Measurements from ENCODE around the gene AFF1.
A peak's percentile ranks its signal among the peaks of the same experiment; 100 is the strongest.

AFF1 gene

DNA sequence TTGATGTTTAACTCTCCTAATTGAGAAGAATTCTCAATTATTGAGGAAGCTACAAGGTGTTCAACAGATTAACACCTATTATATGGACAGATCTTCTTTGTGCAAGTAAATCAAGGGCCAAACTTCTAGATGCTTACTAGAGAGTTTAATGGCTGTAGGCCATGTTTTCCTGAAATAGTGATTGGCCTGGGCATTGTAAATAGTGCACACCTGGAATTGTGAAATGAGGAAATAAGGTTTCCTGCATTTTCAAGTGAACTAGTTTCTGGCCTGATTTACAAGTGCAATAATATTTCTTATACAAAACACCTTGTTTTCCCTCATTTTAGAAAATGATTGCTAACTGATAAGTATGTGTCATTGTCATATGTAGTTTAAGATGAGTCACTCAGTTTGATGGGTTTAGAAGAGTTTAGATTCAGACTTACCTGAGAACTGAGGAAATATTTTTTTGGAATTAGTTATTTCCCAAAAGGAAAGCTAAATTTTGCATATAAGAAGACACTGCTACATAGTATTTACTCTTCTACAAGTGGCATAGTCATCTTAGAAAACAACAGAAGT is 21.2 kb downstream of the AFF1 start:
- DNase-seq (ENCODE audit: low read depth in 2 of 2) = no peak

DNA sequence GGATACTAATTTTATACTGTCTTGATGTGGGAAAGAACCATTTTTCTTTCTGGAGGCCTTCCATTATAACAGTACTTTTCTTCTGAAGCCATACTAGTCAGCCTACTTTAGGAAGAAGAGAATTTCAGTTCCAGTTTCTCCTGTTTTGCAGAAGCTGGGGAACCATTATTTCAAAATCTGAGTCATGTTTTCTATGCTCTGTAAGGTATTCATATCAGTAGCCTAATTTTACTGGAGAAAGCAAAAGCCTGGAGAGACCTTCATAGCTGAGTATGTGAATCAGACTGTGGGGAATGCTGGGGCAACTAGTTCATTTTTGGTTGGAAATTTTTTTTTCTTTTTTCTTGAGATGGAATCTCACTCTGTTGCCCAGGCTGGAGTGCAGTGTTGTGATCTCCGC is 22.4 kb downstream of the AFF1 start:
- peak; percentile 58 for DNase-seq (ENCODE audit: low read depth in 2 of 2)

DNA sequence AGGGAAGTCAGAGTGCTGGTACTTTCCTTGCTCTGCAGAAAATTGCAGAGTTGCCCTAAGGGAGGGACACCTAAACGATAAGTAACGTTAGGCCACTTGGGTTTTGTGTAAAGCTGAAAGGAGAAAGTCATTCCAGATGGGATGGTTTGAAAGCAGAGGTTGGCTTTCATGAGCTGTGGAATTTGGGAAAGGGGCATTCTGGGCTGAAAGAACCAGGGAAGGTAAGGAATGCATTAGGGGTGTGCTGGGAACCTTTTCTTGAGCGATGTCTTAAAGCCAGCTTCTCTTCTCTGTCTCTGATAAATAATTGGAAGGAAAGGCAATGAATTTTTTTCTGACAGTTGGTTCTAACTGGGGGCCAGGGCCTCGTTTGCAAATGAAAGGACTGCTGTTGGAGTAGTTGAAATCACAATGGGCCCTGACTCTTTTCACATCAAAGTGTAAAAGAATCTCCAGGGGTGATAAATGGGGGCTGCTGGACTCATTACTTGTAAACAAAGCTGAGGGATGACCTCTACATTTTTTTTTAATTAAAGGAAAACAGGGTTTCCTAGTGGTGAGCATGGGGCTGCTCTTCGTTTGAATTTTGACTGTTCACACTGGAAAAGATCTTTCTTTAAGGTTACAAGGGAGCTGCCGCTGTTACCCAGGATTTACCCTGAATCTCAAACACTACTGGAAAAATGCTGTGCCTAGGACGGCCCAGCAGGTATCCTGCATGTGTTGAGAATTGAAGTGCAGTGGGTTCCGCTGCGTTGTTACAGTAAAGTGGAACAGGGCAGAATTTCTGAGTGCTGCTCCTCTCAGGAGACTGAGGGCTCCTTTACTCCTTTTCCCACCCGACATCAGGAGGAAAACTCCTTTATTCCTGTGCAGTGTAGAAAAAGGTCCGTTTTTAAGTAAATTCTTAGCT is 25.0 kb downstream of the AFF1 start:
- DNase-seq (ENCODE audit: low read depth in 2 of 2) = no peak

- DNase-seq (ENCODE audit: low read depth in 2 of 2) = no peak
These were observed 25.7 kb downstream of the AFF1 start for GRCh38 chr4:86960557-86960961.

- DNase-seq (ENCODE audit: low read depth in 2 of 2) = no peak
These were observed 26.3 kb downstream of the AFF1 start for GRCh38 chr4:86961116-86961515.

DNA sequence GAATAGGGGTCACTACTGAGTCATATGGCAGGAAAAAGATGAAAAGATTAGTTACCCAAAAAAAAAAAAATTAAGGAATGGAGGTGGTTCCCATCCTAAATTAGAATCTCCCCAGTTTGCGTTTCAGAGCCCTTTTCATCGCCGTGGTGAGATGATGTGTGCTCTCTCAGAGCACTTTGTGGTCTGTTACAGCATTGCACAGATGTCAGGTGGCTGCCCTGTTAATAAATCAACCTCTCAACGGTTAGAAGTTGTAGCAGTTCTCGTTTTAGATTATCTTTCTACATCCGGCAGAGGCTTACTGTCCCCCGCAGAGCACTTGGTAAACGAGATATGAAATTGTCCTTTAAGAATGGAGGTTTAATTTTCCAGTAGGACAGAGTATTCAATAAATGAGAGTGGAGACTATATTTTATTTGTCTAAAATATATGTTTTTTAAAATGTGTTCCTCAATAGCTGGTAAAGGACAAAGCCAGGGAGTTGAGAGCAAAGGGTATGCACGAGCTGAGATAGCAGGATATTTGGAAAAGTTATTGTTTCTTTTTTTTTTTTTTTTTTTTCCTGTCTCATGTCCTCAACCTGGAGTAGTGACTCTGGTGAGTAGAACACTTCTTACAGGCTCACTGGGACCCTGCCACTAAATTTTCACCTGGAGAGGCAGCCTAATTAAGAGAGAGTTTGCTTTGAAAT is 26.9 kb downstream of the AFF1 start:
- peak; percentile 81 to 84 for DNase-seq (ENCODE audit: low read depth in 2 of 2)

DNA sequence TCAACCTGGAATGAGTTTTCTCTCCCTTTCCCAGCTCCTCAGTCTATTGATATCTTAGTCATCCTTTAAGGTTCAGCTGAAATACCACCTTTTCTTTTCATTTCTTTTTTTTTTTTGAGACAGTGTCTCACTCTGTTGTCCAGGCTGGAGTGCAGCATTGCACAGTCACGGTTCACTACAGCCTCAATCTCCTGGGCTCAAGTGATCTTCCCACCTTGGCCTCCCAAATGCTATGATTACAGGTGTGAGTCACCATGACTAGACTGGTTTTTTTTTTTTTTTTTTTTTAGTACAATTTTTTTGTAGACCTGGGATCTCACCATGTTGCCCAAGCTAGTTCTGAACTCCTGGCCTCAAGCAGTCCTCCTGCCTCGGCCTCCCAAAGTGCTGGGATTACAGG is 28.9 kb downstream of the AFF1 start:
- no peak for DNase-seq (ENCODE audit: low read depth in 2 of 2)

DNA sequence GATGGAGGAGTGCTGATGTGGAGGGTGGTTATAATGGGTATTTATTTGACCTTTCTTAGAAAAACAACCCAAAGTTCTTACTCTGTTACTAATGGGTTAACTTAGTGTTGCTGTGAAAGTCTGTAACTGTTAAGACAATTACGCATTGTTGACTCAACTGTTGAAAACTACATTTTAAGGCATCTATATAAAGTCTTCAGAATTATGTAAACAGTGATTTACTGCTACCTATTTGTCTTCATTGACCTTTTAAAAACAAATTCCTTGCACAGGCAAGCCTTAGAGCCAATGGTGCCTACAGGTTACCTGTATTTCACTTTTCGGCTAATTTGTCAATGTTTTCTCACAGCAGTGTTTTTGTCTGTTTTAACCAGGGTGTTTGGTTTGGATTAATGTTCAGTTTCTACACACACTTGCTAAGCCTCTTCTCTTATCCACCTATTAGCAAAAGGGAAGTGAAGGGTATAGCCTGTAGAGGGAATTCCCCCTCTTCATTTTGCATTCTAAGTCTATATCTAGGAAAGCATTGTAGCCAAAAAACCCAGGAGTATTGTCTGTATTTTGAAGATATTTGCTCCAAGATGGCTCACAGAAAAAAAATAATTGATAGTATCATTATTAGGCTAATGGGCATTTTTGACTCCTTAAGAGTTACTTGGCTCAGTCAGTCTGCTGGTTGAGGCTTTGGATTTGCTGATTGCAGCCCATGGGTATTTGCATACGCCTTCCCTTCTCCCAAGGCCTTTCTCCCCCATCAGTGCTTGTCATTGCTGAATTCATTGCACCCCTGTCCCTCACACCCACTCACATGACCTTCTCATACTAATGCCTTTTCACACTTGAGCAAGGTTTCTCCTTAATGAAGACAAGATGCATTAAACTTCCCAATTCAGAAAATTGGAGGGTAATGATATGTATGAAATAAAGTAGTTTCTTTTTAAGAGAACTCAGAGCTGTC is 30.5 kb downstream of the AFF1 start:
- no peak for DNase-seq (ENCODE audit: low read depth in 2 of 2)

GRCh38 chr4:86967073-86967472 is 32.3 kb downstream of the AFF1 start:
- DNase-seq (ENCODE audit: low read depth in 2 of 2) = no peak

- no peak for DNase-seq (ENCODE audit: low read depth in 2 of 2)
These were observed 33.0 kb downstream of the AFF1 start for GRCh38 chr4:86967798-86968197.

DNA sequence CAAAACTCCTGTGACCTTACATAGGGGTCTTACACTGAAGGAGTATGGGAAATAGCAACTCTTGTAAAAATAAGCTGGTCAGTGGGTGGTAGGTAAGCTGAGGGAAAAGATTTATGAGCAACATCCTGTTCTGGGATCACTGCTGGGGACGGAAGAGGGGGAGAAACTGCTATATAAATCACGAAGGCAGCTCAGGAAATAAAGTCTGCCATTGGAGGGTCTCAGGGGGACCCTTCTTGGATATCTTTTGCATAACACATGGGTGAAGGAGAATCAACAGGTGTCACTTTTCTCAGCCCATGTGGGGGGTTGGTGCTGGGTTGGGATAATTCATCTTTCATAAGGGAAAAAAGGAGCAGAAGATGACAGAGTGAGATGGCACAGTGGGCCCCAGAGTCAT is 33.7 kb downstream of the AFF1 start:
- no peak for DNase-seq (ENCODE audit: low read depth in 2 of 2)

DNA sequence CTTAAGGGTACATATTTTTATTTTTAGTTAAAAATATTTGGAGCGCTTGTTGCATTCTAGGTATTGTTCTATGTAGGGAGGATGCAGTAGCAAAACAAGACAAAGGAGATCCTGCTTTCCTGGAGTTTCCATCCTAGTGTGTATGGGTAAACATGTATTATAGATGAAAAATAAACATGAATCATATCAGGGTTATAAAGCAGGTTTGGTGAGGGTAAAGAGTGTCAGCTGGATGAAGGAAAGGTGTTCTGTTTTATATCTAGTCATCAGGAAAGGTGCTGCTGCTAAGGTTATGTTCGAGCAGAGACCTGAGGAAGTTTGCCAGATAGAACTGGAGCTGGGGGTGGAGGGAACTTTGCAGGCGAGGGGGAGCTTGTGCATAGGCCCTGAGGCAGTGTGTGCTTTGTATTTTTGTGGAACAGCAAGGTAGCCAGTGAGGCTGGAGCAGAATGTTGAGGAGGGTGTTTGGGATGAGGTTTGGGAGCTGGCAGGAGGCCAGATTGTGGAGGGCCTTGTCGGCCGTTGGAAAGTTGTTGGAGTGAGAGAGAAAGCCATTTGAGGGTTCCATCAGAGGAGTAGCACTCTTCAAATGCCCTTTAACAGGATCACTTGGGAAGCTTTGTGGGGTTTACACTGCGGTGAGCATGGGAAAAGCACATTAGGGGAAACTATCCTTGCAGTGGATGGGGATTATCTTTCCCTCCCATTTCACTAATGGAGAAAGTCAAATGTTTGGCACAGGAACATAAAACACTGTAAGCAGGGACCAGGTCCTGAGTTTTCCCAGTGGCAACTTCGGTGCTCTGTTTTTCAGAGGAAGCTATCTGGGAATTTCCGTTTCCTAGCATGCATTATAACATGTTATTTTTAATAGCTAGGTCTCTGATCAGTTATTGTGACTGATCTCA is 35.9 kb downstream of the AFF1 start:
- DNase-seq (ENCODE audit: low read depth in 2 of 2) = no peak

GRCh38 chr4:86971355-86971683 is 36.5 kb downstream of the AFF1 start:
- no peak for DNase-seq (ENCODE audit: low read depth in 2 of 2)

DNA sequence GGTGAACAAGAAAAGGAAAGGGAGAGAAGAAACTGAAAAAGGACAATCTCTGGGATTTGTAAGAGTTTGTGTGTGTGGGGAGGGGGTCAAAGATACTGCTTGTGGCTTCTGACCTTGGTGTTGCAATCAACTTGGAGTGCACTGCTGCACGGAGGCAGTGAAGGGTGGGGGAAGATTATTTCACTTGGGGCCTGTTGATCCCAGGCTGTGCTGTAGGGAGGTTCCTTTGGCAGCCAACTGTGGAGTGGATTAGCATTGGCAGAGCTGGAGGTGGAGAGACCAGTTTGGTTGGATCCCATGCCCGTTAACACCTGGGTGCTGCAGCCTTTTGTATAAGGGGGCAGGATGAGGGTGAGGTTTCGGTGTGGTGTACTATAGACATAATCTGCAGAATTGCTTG is 38.2 kb downstream of the AFF1 start:
- no peak for DNase-seq (ENCODE audit: low read depth in 2 of 2)

DNA sequence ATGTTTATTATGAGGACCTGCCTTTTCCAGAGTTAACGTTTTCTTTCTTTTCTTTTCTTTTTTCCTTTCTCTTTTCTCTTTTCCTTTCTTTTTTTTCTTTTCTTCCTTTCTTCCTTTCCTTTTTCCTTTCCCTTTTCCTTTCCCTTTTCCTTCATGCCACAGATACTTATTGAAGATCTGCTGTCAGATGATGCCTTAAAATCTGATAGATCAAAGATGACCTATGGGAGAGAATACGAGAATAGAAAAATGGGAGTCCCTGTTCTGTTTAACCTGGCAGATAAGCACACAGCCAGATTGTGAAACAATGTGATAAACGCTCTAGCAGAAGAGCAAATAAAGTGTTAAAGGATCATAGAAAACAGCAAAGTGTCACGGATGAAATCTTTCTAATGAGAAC is 38.9 kb downstream of the AFF1 start:
- DNase-seq (ENCODE audit: low read depth in 2 of 2) = no peak

GRCh38 chr4:86974551-86974994 is 39.8 kb downstream of the AFF1 start:
- no peak for DNase-seq (ENCODE audit: low read depth in 2 of 2)

DNA sequence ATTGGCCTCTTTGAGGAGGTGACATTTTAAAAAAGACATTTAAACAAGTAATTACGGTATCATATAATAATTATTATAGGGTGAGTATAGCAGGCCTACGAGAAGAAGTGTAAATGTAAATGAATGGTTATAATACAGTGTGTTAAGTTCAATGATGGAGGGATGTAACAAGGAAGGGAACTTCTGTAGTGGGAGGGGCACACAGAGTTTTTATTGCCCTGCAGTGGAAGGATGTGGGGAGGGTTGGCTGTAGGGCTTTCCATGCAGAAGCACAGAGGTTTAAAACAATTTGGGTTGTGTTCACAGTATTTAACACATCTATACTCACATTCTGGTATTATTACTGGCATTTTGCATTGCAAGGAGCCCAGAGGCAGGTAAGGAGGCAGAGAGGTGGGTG is 41.1 kb downstream of the AFF1 start:
- no peak for DNase-seq (ENCODE audit: low read depth in 2 of 2)

GRCh38 chr4:86976801-86977485 is 42.1 kb downstream of the AFF1 start:
- DNase-seq (ENCODE audit: low read depth in 2 of 2) = no peak

DNA sequence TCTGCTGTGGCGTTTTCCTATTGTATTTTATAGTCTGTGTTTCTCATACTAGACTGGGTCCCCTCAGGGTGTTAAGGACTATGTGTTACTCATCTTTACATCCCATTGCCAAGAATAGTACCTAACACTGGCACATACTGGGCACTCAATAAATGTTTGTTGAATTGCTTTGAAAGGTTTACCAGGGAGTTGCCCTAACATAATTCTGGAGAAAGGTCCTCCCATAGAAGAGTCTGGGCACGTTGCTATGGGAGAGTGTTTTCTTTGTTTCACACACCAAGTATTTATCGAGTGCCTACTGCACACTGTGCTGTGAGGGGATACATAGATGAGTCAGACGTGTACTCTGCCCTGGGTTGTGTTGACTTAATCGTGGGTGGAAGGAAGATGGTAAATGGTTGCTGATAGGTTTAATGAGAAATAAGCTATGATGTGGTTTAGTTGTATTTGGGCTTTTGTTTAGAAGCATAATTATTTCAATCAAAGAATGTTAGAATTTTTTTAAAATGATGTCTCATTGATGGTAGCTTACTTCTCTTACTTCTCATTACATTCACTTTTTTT is 42.9 kb downstream of the AFF1 start:
- DNase-seq (ENCODE audit: low read depth in 2 of 2) = no peak

GRCh38 chr4:86978709-86979108 is 43.9 kb downstream of the AFF1 start:
- no peak for DNase-seq (ENCODE audit: low read depth in 2 of 2)

All from fibroblast of skin of left biceps (primary cell).